GM20431 (cell line): ENCODE measurements around the gene SHISA9.

Experiments
- in situ Hi-C: fragments of 300-500 bp; cut with MseI, MboI; formaldehyde crosslinking; loops from one replicate; pipeline ENCODE4 v1.15.0; 2020; ENCODE audit warnings: low sequenced_read_pairs; ENCODE audit not compliant: unreplicated experiment

The SHISA9 gene

DNA sequence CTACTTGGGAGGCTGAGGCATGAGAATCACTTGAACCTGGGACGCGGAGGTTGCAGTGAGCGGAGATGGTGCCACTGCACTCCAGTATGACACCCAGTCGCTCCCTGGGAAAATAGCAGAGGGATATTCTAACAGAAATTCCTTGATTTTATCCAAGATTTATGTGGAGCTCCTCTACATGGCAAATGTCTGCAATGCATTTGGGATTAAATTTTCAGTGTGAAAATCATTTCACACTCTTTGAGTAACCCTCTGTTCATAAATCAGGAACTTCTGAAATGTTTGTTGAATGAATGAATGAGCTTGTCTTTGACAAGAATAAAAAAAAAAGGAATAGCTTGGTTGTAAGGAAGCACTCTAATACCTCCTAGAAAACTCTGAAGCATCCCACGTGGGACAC, 305.8 kb downstream of the SHISA9 start:
- in situ Hi-C loops = no loop called here

DNA sequence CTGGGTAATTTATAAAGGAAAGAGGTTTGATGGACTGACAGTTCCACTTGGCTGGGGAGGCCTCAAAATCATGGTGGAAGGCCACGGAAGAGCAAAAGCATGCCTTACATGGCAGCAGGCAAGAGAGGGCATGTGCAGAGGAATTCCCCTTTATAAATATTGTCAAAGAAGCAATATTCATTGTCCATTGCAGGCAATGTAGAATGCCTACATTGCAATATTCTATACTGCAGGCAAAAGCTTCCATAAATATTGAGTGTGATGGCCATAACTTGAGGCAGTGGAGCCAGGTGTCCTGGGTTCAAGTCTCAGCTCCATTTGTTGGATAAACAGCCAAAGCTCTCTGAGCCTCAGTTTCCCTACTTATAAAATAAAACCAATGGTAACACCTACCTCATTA, 322.3 kb downstream of the SHISA9 start:
- in situ Hi-C loops = no loop called here

DNA sequence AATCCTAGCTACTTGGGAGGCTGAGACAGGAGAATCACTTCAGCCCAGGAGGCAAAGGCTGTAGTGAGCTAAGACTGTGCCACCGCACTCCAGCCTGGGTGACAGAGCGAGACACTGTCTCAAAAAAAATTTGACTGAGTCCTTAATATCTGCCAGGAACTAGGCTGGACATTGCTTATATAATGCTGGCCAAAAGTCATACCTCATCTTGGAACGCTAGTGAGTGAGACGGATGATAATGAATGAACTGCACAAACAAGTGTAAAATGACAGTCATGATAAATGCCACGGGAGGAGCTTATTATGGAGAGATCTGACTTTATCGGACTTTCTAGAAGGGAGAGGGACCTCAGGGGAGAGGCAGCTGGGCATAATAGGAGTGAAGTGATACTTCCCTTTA, 327.6 kb downstream of the SHISA9 start:
- in situ Hi-C loops = no loop called here

DNA sequence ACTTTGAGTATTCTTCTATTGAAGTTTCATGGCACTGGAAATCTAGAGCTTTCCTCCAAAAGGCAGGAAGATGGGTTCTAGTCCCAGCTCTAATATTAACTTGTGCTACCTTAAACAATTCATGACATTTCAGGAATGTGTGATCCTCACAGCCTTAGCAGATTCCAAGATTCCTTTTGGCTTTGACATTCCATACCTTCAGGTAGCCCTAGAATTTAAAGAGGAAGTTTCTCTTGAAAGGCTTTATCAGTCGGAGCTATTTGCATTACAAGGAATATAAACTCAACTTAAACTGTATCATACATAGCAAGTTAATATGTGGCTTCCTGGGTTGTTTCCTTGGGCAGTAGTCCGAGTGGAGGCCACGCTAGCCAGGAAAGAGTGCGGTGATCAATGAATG, 330.0 kb downstream of the SHISA9 start:
- in situ Hi-C loops = no loop called here

GRCh38 chr16:13234999-13235398, 333.6 kb downstream of the SHISA9 start:
- in situ Hi-C loops = no loop called here

DNA sequence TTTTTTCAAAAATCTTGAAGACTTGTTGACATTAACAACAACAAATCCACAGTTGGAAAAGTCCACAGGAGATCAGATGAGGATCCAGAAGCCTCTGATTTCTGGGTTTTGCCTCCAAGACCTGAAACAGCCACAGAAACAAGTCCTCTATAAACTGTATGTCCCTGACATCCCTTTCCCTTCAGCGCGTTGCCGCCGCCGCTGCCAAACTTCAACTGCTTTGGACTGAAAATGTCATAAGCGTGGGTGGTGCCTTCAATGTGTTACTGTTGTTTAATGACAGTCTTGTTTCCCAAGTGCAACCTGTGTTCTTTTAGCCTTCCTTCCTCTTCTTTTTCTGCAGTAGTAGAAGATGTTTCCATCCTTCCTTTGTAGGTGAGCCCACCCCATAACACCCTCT, 334.9 kb downstream of the SHISA9 start:
- in situ Hi-C loops = no loop called here

DNA sequence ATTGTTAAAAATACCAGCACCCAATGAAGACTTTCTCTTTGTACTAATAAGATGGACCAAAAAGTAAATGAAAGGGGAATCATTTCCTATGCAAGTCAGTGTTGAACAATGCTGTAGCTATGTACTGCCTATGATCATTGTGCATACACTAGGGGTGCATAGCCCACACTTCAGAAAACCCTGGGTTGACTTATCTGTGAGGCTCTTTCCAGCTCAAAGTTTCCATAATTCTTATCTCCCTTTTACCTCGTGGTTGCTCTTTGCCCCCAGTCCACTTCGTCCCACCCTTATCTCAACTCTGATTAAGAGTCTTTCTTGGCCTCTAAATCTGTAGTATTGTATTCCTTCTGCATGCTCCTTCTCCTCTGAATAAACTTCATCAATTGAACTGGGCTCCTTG, 336.8 kb downstream of the SHISA9 start:
- in situ Hi-C loops = no loop called here

DNA sequence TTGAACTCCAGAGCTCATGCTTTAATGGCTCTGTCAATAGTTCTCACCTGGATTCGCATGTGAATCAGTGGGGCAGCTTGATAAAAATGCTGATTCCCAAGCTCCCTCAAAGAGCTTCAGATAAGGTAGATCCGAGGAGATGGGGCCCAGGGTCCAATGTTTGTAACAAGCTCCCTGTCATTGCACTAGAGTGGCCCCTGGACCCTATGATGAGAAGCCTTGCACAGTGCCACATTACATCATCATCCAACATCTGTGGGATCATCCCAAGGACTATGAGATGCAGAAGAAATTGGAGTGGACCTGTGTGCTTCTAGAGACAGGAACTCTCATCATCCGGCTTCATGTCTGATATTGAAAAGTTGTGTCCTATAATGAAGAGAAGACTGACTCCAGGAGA, 340.8 kb downstream of the SHISA9 start:
- in situ Hi-C loops = no loop called here

DNA sequence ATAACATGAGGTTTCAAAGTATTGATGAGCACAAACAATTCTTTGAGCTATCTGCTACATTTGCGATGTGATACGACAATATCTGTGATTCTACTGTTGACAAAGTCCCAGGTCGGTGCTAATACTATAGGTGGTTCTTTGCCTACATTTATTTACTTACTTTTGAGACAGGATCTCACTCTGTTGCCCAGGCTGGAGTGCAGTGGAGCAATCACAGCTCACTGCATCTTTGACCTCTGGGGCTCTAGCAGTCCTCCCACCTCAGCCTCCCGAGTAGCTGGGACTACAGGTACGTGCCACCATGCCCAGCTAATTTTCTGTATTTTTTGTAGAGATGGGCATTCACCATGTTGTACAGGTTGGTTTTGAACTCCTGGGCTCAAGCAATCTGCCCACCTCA, 343.4 kb downstream of the SHISA9 start:
- in situ Hi-C loops = no loop called here

GRCh38 chr16:13245713-13246377, 344.4 kb downstream of the SHISA9 start:
- in situ Hi-C loops = no loop called here

DNA sequence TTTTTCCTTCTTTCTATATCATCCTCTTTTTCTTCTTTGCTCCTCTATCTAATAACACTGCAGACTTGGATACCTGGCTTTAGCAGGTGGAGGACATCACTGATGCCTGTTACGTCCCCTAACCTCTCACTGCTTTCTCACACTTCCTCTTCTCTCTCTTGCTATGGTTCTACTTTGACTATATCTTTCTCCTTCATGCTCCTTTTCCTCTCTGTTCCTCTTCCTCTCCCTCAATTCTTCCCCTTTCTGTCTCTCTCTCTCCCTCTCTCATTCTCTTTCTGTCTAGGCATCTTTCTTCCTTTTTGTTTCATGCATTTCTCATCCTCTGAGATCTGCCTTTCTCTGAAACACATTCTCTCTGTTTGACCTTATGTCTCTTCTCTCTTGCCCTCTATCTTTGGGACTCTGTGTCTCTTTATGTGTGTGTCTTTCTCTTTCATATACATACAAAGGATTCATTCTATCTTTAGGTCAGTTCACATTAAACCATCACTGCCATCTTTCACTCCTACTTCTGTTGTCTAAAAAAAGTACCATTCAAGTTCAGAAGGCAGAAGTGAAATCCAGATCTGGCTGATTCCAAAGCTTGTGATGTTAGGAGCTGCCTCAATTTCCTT, 353.7 kb downstream of the SHISA9 start:
- in situ Hi-C loops = no loop called here

- in situ Hi-C loops = no loop called here
Observed at GRCh38 chr16:13262270-13263090, 361.1 kb downstream of the SHISA9 start.

- in situ Hi-C loops = no loop called here
Observed at GRCh38 chr16:13264749-13265552, 363.6 kb downstream of the SHISA9 start.

DNA sequence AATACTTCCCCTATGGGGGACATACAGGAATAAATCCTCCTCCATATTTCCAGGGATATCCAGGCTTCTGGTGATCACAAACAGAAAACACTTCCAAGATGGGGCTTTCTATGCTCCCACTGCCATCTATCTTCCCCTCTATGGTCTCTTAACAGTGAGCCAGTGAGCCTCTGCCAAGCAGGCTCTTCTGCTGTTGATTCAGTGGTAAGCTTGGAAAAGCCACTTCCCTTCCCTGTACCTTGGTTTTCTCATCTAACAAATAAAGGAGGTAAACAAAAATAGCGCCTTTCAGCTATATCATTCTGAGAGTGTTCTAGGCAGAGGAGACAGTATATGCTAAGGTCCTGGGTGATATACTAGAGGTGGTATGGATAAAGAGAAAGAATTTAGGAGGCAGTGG, 368.0 kb downstream of the SHISA9 start:
- in situ Hi-C loops = no loop called here

- in situ Hi-C loops = no loop called here
Observed at GRCh38 chr16:13269905-13270528, 368.6 kb downstream of the SHISA9 start.

DNA sequence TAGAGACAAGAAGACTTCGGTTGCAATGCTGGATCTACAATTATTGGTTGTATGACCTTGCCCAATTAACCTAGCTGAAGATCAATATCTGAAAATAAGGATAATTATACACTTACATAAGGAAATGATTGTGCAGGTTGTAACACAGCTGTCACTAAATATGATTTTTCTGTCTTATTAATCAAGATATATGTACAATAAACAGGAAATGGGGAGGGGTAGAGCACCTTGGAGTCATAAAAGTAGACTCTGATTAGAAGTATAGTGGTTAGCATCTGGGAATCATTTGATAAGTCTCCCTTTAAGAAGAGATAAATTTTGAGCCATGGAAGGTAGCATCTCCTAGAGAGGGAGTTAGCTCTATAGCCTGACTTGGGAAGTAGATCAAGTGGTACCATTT, 369.2 kb downstream of the SHISA9 start:
- in situ Hi-C loops = no loop called here

- in situ Hi-C loops = no loop called here
Observed at GRCh38 chr16:13289515-13289914, 388.1 kb downstream of the SHISA9 start.
